GM18505 (cell line): ENCODE data around the gene VRK1.
"Not testable (repeated sequence)": the region's sequence is repeated elsewhere in the genome, so short reads cannot be mapped to it uniquely, and the experiment has no call there.

Experiments used
- ATAC-seq: cut with Tn5 transposase; IDR thresholded peaks from one replicate; pipeline ENCODE4 v1.9.1; 2021; ENCODE audit not compliant: unreplicated experiment
- POLR2A ChIP-seq: IDR thresholded peaks from 4 replicates; pipeline ENCODE4 v1.6.1; 2011; ENCODE audit warnings: borderline replicate concordance; ENCODE audit not compliant: insufficient read depth, insufficient read length; ENCODE audit errors: extremely low read depth

VRK1 gene

GRCh38 chr14:96848011-96848410 lies 50.8 kb downstream of the VRK1 start:
- no peak for ATAC-seq
- TF ChIP-seq POLR2A = no peak

DNA sequence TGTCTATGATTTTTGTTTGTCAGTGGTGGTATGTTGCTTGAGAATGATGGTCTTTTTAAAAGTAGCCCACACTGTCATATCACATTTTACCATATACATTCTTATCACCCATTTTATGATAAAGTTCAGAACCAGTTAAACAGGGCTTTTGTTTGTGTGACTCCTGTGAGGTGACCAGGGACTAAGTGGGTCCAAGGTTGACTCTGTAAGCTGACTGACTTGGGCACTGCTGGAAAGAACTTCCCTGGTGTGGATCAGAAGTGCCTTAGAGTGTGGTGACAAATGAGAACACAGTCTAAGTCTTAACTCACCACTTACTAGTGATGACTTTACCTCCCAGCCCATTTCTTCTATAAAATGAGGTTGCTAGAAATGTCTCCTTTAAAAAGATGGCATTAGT lies 52.6 kb downstream of the VRK1 start:
- ATAC-seq = no peak
- TF ChIP-seq POLR2A = no peak

DNA sequence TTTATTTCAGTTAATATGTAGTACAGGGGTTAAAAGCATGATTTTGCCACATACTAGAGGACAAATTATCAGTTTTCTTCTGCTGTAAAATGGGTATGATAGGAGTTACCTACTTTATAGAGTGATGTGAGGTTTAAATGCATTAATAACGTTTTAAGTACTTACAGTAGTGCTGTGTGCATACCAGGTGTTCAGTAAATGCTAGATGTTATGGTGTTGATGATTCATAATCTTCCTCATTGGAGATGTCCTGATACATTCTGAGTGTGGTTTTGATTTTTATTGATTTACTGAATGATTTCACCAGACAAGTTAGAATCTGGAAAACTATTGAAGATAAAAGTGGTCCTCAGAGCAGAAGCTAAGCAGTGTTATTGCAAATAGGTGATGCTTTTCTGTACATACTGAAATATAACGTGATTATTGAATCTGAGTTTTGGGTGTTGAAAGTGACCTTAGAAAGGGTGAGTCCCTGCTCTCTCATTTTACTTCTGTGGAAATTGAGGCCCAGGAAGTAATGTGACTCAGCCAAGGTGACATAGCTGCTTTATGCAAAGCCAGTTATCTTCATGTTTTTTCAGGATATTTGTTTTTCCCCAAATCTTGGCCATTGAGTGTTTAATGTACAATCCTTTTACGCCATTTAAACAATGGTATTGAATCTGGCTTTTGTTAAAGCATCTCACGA lies 54.7 kb downstream of the VRK1 start:
- ATAC-seq = no peak

GRCh38 chr14:96852823-96853422 lies 55.7 kb downstream of the VRK1 start:
- peak; percentile 73 for ATAC-seq
- TF ChIP-seq POLR2A = no peak

More for the DNA sequence above, 54.7 kb downstream of the VRK1 start:
- no peak for TF ChIP-seq POLR2A

DNA sequence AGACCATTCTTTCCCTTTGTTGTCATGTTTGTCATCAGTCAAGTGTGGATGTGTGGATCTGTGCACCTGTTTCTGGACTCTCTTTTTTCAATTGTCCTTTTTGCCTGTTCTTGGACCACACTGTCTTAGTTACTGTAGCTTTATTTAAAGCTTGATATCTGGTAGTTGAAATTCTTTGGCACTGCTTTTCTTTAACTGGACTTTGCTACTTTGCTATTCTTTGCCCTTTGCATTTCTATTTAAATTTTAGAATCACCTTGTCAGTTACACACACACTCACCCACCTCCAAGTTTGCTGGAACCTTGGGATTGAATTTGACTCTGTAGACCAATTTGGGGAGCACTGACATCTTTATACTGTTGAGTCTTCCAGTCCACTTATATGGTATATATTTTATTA lies 61.5 kb downstream of the VRK1 start:
- TF ChIP-seq POLR2A = no peak
- no peak for ATAC-seq

GRCh38 chr14:96861568-96862310 lies 64.6 kb downstream of the VRK1 start:
- TF ChIP-seq POLR2A = no peak
- no peak for ATAC-seq

DNA sequence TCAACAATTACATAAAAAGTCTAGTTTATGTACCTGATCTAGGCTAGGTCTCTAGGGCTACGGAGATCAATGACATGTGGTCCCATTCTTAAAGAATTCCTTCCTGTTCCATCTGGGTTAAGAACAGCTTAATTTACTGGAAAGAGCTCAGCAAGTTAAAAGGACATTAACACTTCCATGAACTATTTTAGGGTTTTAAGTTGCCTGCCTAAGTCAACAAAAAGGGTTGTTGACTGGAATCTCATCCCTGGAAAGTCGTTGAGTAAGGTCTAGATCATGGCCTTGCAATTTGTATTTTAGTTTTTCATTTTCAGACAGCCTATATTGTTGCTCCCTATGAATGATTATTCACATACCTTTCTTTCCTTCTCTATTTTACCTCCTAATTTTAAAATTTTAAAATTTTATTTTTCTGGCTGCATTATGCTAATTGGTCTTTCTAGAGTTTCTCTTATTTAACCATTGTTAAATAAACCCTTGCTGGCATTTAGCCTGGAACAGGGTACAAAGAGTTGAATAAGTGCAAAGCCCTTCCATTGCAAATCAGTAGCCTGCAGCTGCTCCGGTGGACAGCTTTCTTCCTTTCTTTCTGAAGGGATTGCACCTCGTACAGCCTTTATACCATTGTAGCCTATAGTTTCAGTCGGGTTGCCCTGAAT lies 66.3 kb downstream of the VRK1 start:
- no peak for ATAC-seq
- TF ChIP-seq POLR2A = no peak

GRCh38 chr14:96863986-96864330 lies 66.8 kb downstream of the VRK1 start:
- no peak for TF ChIP-seq POLR2A
- no peak for ATAC-seq

DNA sequence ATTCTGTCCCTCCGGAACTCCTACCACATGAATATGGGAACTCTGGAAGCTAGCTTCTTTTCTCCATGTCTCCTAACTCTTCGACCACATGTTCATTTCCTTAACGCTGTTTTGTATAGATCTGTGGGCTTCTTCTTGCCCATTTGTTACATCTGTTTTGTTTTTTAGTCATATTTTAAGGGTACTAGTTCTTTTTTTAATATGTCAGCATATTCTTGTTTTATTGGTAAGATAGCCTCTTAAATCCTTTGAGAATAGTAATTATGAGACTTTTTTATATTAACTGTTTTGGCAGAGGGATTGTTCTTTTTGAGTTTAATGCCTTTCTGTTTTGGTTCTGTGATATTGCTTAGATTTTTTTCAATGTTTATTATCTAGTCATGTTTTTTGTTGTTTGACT lies 70.5 kb downstream of the VRK1 start:
- TF ChIP-seq POLR2A = no peak
- no peak for ATAC-seq

GRCh38 chr14:96874127-96874526 lies 76.9 kb downstream of the VRK1 start:
- no peak for ATAC-seq
- TF ChIP-seq POLR2A = no peak

- TF ChIP-seq POLR2A = no peak
- ATAC-seq = no peak
Observed at GRCh38 chr14:96876747-96877146, 79.6 kb downstream of the VRK1 start.

GRCh38 chr14:96881713-96882112 lies 84.5 kb downstream of the VRK1 start:
- no peak for ATAC-seq
- no peak for TF ChIP-seq POLR2A

GRCh38 chr14:96883974-96884373 lies 86.8 kb downstream of the VRK1 start:
- ATAC-seq = not testable (repeated sequence)

DNA sequence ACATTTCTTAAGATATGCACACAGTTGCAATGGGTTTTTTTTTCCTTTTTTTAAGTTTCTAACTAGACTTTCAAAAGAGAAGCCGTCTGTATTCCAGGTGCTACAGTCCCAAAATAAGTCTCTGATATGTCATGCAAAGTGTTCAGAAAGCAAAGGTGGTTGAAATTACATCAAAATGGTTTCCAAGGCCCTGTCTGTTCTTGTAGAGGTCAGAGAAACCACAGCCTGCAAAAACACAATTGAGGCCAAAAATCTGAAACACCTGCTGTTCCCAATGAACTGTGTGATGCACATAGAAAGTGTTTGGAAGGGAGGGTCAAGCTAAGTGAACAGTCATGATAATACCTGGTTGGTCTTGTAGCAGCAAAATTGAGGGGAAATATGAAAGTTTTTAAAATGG lies 91.0 kb downstream of the VRK1 start:
- ATAC-seq = no peak
- no peak for TF ChIP-seq POLR2A
